Adipose tissue (tissue), 3 donors: Measurements from ENCODE around the gene DYDC2. TPM values are rescaled to one million over a fixed set of nuclear protein-coding genes. Genes with fewer than 3 reads are reported as not detected.
"Not testable (repeated sequence)": the region's sequence is repeated elsewhere in the genome, so short reads cannot be mapped to it uniquely, and the experiment has no call there.

Experiments
- H3K27ac ChIP-seq: one replicate; pipeline ENCODE4 v1.5.1; 2013; ENCODE audit warnings: low read depth, low read length
- WGBS, 3 donors: extraction: QIAGEN DNeasy Blood & Tissue Kit; methylation state at CpG; one replicate each; pipeline ENCODE4 v1.1.7; 2013; 5-methylcytosine and 5-hydroxymethylcytosine counted together
- polyA plus RNA-seq, 3 donors: library from polyadenylated mRNA; stranded (reverse); fragments of 200-250 nt; gene quantifications; one replicate each; pipeline ENCODE4 v1.2.3, GENCODE V29; 2013
- donor health status: healthy with polysubstance abuse.
- donor health status: Bipolar disorder and iron deficiency.
- donor health status: healthy.

The DYDC2 gene
- polyA plus RNA-seq, 3 donors = 0.07 TPM; not detected in 2

GRCh38 chr10:80409121-80409520, 52.5 kb downstream of the DYDC2 start:
- no peak overlapping the region for H3K27ac ChIP-seq
- WGBS, 3 donors = 30 to 37% (median 30%) methylated on average over 12 of the region's 12 CpGs

GRCh38 chr10:80410122-80410521, 53.5 kb downstream of the DYDC2 start:
- no peak overlapping the region for H3K27ac ChIP-seq
- WGBS, 3 donors = 37 to 53% (median 53%) methylated on average over 2 of the region's 2 CpGs

- H3K27ac ChIP-seq = no peak overlapping the region
- 60 to 81% (median 64%) methylated on average over 5 of the region's 5 CpGs for WGBS, 3 donors
Measured at GRCh38 chr10:80410578-80411145, 54.1 kb downstream of the DYDC2 start.

GRCh38 chr10:80411267-80411668, 54.7 kb downstream of the DYDC2 start:
- 56 to 63% (median 59%) methylated on average over 2 of the region's 2 CpGs for WGBS, 3 donors
- no peak overlapping the region for H3K27ac ChIP-seq

- H3K27ac ChIP-seq = no peak overlapping the region
- WGBS, 3 donors = 86 to 91% (median 88%) methylated on average over 1 of the region's 1 CpG
Measured at GRCh38 chr10:80411681-80412220, 55.2 kb downstream of the DYDC2 start.

- peak overlapping the region; percentile 10 for H3K27ac ChIP-seq
- 67 to 83% (median 77%) methylated on average over 5 of the region's 5 CpGs for WGBS, 3 donors
Measured at GRCh38 chr10:80412486-80412885, 55.9 kb downstream of the DYDC2 start.

GRCh38 chr10:80413271-80413996, 56.9 kb downstream of the DYDC2 start:
- 54 to 82% (median 67%) methylated on average over 12 of the region's 12 CpGs for WGBS, 3 donors
- no peak overlapping the region for H3K27ac ChIP-seq

GRCh38 chr10:80414142-80414895, 57.7 kb downstream of the DYDC2 start:
- H3K27ac ChIP-seq = no peak overlapping the region
- WGBS, 3 donors = 40 to 65% (median 62%) methylated on average over 7 of the region's 7 CpGs

- H3K27ac ChIP-seq = no peak overlapping the region
- WGBS, 3 donors = 77 to 85% (median 83%) methylated on average over 3 of the region's 3 CpGs
Measured at GRCh38 chr10:80415734-80416478, 59.3 kb downstream of the DYDC2 start.

- 66 to 76% (median 66%) methylated on average over 15 of the region's 15 CpGs for WGBS, 3 donors
- H3K27ac ChIP-seq = no peak overlapping the region
Measured at GRCh38 chr10:80416479-80417098, 60.0 kb downstream of the DYDC2 start.

- 82 to 89% (median 88%) methylated on average over 6 of the region's 6 CpGs for whole genome bisulfite sequencing, 3 donors
- not testable (repeated sequence) for H3K27ac ChIP-seq
Measured at GRCh38 chr10:80417256-80417655, 60.7 kb downstream of the DYDC2 start.

Other genes starting within 250 kb of the DYDC2 start
- 100 to 1,000 TPM in 1 of 3 donors, 10 to 100 TPM in 1, 1 to 10 TPM in 1; 4.7 to 101 (median 38.5) TPM for gene PLAC9, start 224.1 kb upstream of the DYDC2 start, polyA plus RNA-seq
- 100 to 1,000 TPM in 2 of 3 donors, 10 to 100 TPM in 1; 64.4 to 125 (median 117) TPM for gene ANXA11, start 151.2 kb upstream of the DYDC2 start, polyA plus RNA-seq
- 1 to 10 TPM in 1 of 3 donors, under 1 TPM in 1, not detected in 1; 0.11 to 4.4 TPM for gene MAT1A, start 67.1 kb upstream of the DYDC2 start, polyA plus RNA-seq
- not detected for gene DYDC1, start within 50 bp of the DYDC2 start, polyA plus RNA-seq
- 100 to 1,000 TPM in 2 of 3 donors, 10 to 100 TPM in 1; 68.8 to 543 (median 243) TPM for gene PRXL2A, start 51.8 kb downstream of the DYDC2 start, polyA plus RNA-seq
- gene TSPAN14, start 97.5 kb downstream of the DYDC2 start, polyA plus RNA-seq = 10 to 100 TPM; 29.5 to 82.7 (median 36.2) TPM
- under 1 TPM in 1 of 3 donors, not detected in 2; 0.04 TPM for gene SH2D4B, start 181.1 kb downstream of the DYDC2 start, polyA plus RNA-seq